Upper lobe of left lung (tissue), 6 donors: ENCODE measurements around the gene UCK2. TPM values are rescaled to one million over a fixed set of nuclear protein-coding genes. Genes with fewer than 3 reads are reported as not detected.

Experiments used
- ATAC-seq, 2 donors: fragments of 200-7000 bp; cut with Tn5 transposase; one replicate each; pipeline ENCODE4 v1.9.1; 2022; ENCODE audit warnings: mild to moderate bottlenecking in 2 of 2, moderate library complexity in 2 of 2; ENCODE audit not compliant: low FRiP score in 2 of 2
- DNase-seq, 2 donors: peaks; one replicate each; pipeline ENCODE4 v3.0.0-alpha.2; 2019 to 2020
- H3K27ac ChIP-seq, 4 donors: fragments of 200-600 bp; sonication (generic); one replicate each; pipeline ENCODE4 v1.5.1; 2016 to 2019
- H3K27me3 ChIP-seq, 4 donors: fragments of 200-600 bp; sonication (generic); one replicate each; pipeline ENCODE4 v1.5.1; 2017 to 2019
- H3K36me3 ChIP-seq, 4 donors: fragments of 200-600 bp; sonication (generic); one replicate each; pipeline ENCODE4 v1.5.1; 2016 to 2019
- H3K4me1 ChIP-seq, 4 donors: fragments of 200-600 bp; sonication (generic); one replicate each; pipeline ENCODE4 v1.5.1; 2018 to 2019
- H3K4me3 ChIP-seq, 4 donors: fragments of 200-600 bp; sonication (generic); one replicate each; pipeline ENCODE4 v1.5.1; 2017 to 2019; ENCODE audit warnings: mild to moderate bottlenecking in 2 of 4, moderate library complexity in 1 of 4
- H3K9me3 ChIP-seq, 4 donors: fragments of 200-600 bp; sonication (generic); one replicate each; pipeline ENCODE4 v1.5.1; 2018 to 2019
- CTCF ChIP-seq, 6 experiments: fragments of 450-650 bp in 4 of 6; fragments of 200-600 bp in 2 of 6; sonication (generic) in 2 of 6; IDR thresholded peaks; one replicate each; pipeline ENCODE4 v1.5.1; 2016 to 2019; ENCODE audit warnings: antibody characterized with exemption in 6 of 6
- EP300 ChIP-seq, 4 donors: sonication (generic); formaldehyde crosslinking; IDR thresholded peaks; one replicate each; pipeline ENCODE4 v1.5.1; 2017; ENCODE audit warnings: antibody characterized with exemption in 4 of 4, control low read depth in 2 of 4
- POLR2A ChIP-seq, 4 donors: fragments of 450-650 bp; IDR thresholded peaks; one replicate each; pipeline ENCODE4 v1.5.1; 2016 to 2017; ENCODE audit warnings: antibody characterized with exemption in 4 of 4, mild to moderate bottlenecking in 2 of 4
- POLR2AphosphoS5 ChIP-seq, 2 donors: sonication (generic); formaldehyde crosslinking; IDR thresholded peaks; one replicate each; pipeline ENCODE4 v1.5.1; 2017; ENCODE audit warnings: antibody characterized with exemption in 2 of 2
- WGBS, 2 donors: methylation state at CpG; one replicate each; pipeline ENCODE4 v1.1.5; 2017 to 2018; 5-methylcytosine and 5-hydroxymethylcytosine counted together
- total RNA-seq, 6 donors: library from RNA; depleted of rRNA in 4 of 6; stranded (reverse); fragments of >200 nt in 4 of 6; gene quantifications; one replicate each; pipeline versions ENCODE4 v1.1.0 to v1.2.1, GENCODE V29; 2016 to 2021
- donor health status: DM: no; HTN: no; CAD: no; lungs with moderate emphysema.
- donor health status: DM: no; HTN: yes; CAD: no; lungs with severe emphysema.

UCK2 gene
- total RNA-seq, 6 donors from 2014 or later, result 7.5 to 17.9 (median 9.7) TPM

GRCh38 chr1:165876121-165876520 is 48.7 kb downstream of the UCK2 start:
- Histone ChIP-seq H3K27me3 (no peaks in the 10 kb centered on the region), H3K27ac (no peak overlapping the region), H3K36me3 (no peaks in the 10 kb centered on the region), H3K4me1 (peaks cover 2 to 9% (median 7%) of the 10 kb centered on the region in 4 donors), H3K4me3 (no peak overlapping the region), H3K9me3 (no peaks in the 10 kb centered on the region)
- ATAC-seq (no peak), DNase-seq (no peak)
- TF ChIP-seq CTCF (IDR thresholded peaks at IDR 0.05), result no peak
- no peak for TF ChIP-seq POLR2AphosphoS5 (IDR thresholded peaks at IDR 0.05)
- 71 to 88% methylated on average over 1 of the region's 1 CpG for WGBS, 2 donors

- WGBS, 2 donors, result 97% methylated on average over 9 of the region's 9 CpGs
- TF ChIP-seq EP300 (IDR thresholded peaks at IDR 0.05), result no peak
- TF ChIP-seq POLR2A (IDR thresholded peaks at IDR 0.05), result no peak
- no peak for TF ChIP-seq POLR2AphosphoS5 (IDR thresholded peaks at IDR 0.05)
- TF ChIP-seq CTCF (IDR thresholded peaks at IDR 0.05), result no peak
- Histone ChIP-seq H3K36me3 (no peaks in the 10 kb centered on the region), H3K27me3 (no peaks in the 10 kb centered on the region), H3K4me3 (no peak overlapping the region), H3K27ac (no peak overlapping the region), H3K9me3 (no peaks in the 10 kb centered on the region), H3K4me1 (peaks cover 0 to 7% (median 0%) of the 10 kb centered on the region in 4 donors)
- DNase-seq (no peak), ATAC-seq (no peak)
Observed at GRCh38 chr1:165877411-165877810, 50.0 kb downstream of the UCK2 start.

- Histone ChIP-seq H3K4me1 (peaks cover 0 to 7% (median 0%) of the 10 kb centered on the region in 4 donors), H3K4me3 (no peak overlapping the region), H3K27ac (no peak overlapping the region), H3K27me3 (no peaks in the 10 kb centered on the region), H3K9me3 (no peaks in the 10 kb centered on the region), H3K36me3 (no peaks in the 10 kb centered on the region)
- DNase-seq (no peak), ATAC-seq (no peak)
- no peak for TF ChIP-seq EP300 (IDR thresholded peaks at IDR 0.05)
- TF ChIP-seq CTCF (IDR thresholded peaks at IDR 0.05), result no peak
- TF ChIP-seq POLR2A (IDR thresholded peaks at IDR 0.05), result no peak
- no peak for TF ChIP-seq POLR2AphosphoS5 (IDR thresholded peaks at IDR 0.05)
- 82 to 94% methylated on average over 7 of the region's 7 CpGs for WGBS, 2 donors
Observed at GRCh38 chr1:165877940-165878556, 50.6 kb downstream of the UCK2 start.

GRCh38 chr1:165879946-165880345 is 52.5 kb downstream of the UCK2 start:
- Histone ChIP-seq H3K4me1 (peaks cover 0 to 16% (median 10%) of the 10 kb centered on the region in 4 donors), H3K27me3 (no peaks in the 10 kb centered on the region), H3K27ac (no peak overlapping the region), H3K9me3 (no peaks in the 10 kb centered on the region), H3K36me3 (no peaks in the 10 kb centered on the region), H3K4me3 (no peak overlapping the region)
- ATAC-seq (no peak), DNase-seq (no peak)
- TF ChIP-seq CTCF (IDR thresholded peaks at IDR 0.05) (no peak), POLR2AphosphoS5 (IDR thresholded peaks at IDR 0.05) (no peak), POLR2A (IDR thresholded peaks at IDR 0.05) (no peak), EP300 (IDR thresholded peaks at IDR 0.05) (no peak)
- 82 to 89% methylated on average over 4 of the region's 4 CpGs for WGBS, 2 donors

GRCh38 chr1:165880993-165881392 is 53.6 kb downstream of the UCK2 start:
- no peak for TF ChIP-seq EP300 (IDR thresholded peaks at IDR 0.05)
- TF ChIP-seq POLR2A (IDR thresholded peaks at IDR 0.05), result no peak
- no peak for TF ChIP-seq CTCF (IDR thresholded peaks at IDR 0.05)
- TF ChIP-seq POLR2AphosphoS5 (IDR thresholded peaks at IDR 0.05), result no peak
- Histone ChIP-seq H3K36me3 (no peaks in the 10 kb centered on the region), H3K9me3 (no peaks in the 10 kb centered on the region), H3K27ac (no peak overlapping the region), H3K4me3 (no peak overlapping the region), H3K27me3 (no peaks in the 10 kb centered on the region), H3K4me1 (peaks cover 0 to 11% (median 10%) of the 10 kb centered on the region in 4 donors)
- 87 to 98% methylated on average over 5 of the region's 5 CpGs for WGBS, 2 donors
- no peak for ATAC-seq
- no peak for DNase-seq
